ENCODE results near the gene FAM237B. TPM values are rescaled to one million over a fixed set of nuclear protein-coding genes. Genes with fewer than 3 reads are reported as not detected.

The FAM237B gene
- total and polyA plus RNA-seq, 9 of the 15 experiments (the other 6 are each of a cell fraction or from before 2014, with no cell fraction given), result not detected

- TF ChIP-seq, protein P1, sequence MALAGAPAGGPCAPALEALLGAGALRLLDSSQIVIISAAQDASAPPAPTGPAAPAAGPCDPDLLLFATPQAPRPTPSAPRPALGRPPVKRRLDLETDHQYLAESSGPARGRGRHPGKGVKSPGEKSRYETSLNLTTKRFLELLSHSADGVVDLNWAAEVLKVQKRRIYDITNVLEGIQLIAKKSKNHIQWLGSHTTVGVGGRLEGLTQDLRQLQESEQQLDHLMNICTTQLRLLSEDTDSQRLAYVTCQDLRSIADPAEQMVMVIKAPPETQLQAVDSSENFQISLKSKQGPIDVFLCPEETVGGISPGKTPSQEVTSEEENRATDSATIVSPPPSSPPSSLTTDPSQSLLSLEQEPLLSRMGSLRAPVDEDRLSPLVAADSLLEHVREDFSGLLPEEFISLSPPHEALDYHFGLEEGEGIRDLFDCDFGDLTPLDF (CRISPR knock-in tag; IDR thresholded peaks at IDR 0.05), result no peak
- no peak for TF ChIP-seq NR1H2 (CRISPR knock-in tag; IDR thresholded peaks at IDR 0.05)
- TF ChIP-seq CREB5 (CRISPR knock-in tag; IDR thresholded peaks at IDR 0.05), result no peak
- no peak for TF ChIP-seq MXD1 (CRISPR knock-in tag; IDR thresholded peaks at IDR 0.05; ENCODE audit: borderline replicate concordance, poor library complexity, severe bottlenecking)
- TF ChIP-seq ZNF512 (tag; IDR thresholded peaks at IDR 0.05), result no peak
Measured at GRCh38 chr7:90266808-90267207, 54.3 kb downstream of the FAM237B start (continued).

Other genes with a start within 250 kb of the FAM237B start
- 4.1 and 5.1 TPM in 2 replicates for gene STEAP1, start 166.8 kb downstream of the FAM237B start, total RNA-seq (2014; rRNA removed)
- gene STEAP1, start 166.8 kb downstream of the FAM237B start, total RNA-seq (2014; rRNA removed; fragmentation: Illumina TruSeq; extraction: Trizol), result 4.0 and 4.6 TPM in 2 replicates
- 3.9 and 5.0 TPM in 2 replicates for gene STEAP1, start 166.8 kb downstream of the FAM237B start, total RNA-seq (2015; rRNA removed; fragmentation: Illumina TruSeq; extraction: Trizol)
- 2.7 and 3.5 TPM in 2 replicates for gene STEAP1, start 166.8 kb downstream of the FAM237B start, total RNA-seq (2021)
- 0.42 and 2.9 TPM in 2 replicates for gene STEAP1, start 166.8 kb downstream of the FAM237B start, polyA plus RNA-seq (2011; rRNA removed)
- 5.3 and 5.9 TPM in 2 replicates for gene STEAP1, start 166.8 kb downstream of the FAM237B start, polyA plus RNA-seq (2014; fragmentation: Illumina TruSeq; extraction: Trizol)
- gene STEAP1, start 166.8 kb downstream of the FAM237B start, polyA plus RNA-seq (2014; fragmentation: Nextera tagmentation; extraction: Ambion mirVana), result 1 to 10 TPM; 5.3 to 5.4 TPM
- gene STEAP1, start 166.8 kb downstream of the FAM237B start, polyA plus RNA-seq (2014; rRNA removed), result 4.6 and 6.8 TPM in 2 replicates
- gene STEAP2, start 109.6 kb downstream of the FAM237B start, total RNA-seq (2014; rRNA removed), result not detected in 2 replicates
- not detected in 2 replicates for gene STEAP2, start 109.6 kb downstream of the FAM237B start, total RNA-seq (2014; rRNA removed; fragmentation: Illumina TruSeq; extraction: Trizol)
- not detected in 2 replicates for gene STEAP2, start 109.6 kb downstream of the FAM237B start, total RNA-seq (2015; rRNA removed; fragmentation: Illumina TruSeq; extraction: Trizol)
- 0.02 and 0.04 TPM in 2 replicates for gene STEAP2, start 109.6 kb downstream of the FAM237B start, total RNA-seq (2021)
- not detected in 2 replicates for gene STEAP2, start 109.6 kb downstream of the FAM237B start, polyA plus RNA-seq (2011; rRNA removed)
- gene STEAP2, start 109.6 kb downstream of the FAM237B start, polyA plus RNA-seq (2014; fragmentation: Illumina TruSeq; extraction: Trizol), result not detected in 2 replicates
- under 1 TPM in 1 of 2 experiments, not detected in 1; 0.03 TPM for gene STEAP2, start 109.6 kb downstream of the FAM237B start, polyA plus RNA-seq (2014; fragmentation: Nextera tagmentation; extraction: Ambion mirVana)
- not detected in 2 replicates for gene STEAP2, start 109.6 kb downstream of the FAM237B start, polyA plus RNA-seq (2014; rRNA removed)
- 3.2 and 5.4 TPM in 2 replicates for gene CFAP69, start 76.1 kb downstream of the FAM237B start, total RNA-seq (2014; rRNA removed)
- gene CFAP69, start 76.1 kb downstream of the FAM237B start, total RNA-seq (2014; rRNA removed; fragmentation: Illumina TruSeq; extraction: Trizol), result 1.8 and 2.4 TPM in 2 replicates
- 1.1 and 1.3 TPM in 2 replicates for gene CFAP69, start 76.1 kb downstream of the FAM237B start, total RNA-seq (2015; rRNA removed; fragmentation: Illumina TruSeq; extraction: Trizol)
- 1.3 and 2.3 TPM in 2 replicates for gene CFAP69, start 76.1 kb downstream of the FAM237B start, total RNA-seq (2021)
- gene CFAP69, start 76.1 kb downstream of the FAM237B start, polyA plus RNA-seq (2011; rRNA removed), result 0.77 and 1.7 TPM in 2 replicates
- 1.1 and 1.2 TPM in 2 replicates for gene CFAP69, start 76.1 kb downstream of the FAM237B start, polyA plus RNA-seq (2014; fragmentation: Illumina TruSeq; extraction: Trizol)
- under 1 TPM; 0.24 to 0.84 TPM for gene CFAP69, start 76.1 kb downstream of the FAM237B start, polyA plus RNA-seq (2014; fragmentation: Nextera tagmentation; extraction: Ambion mirVana)
- gene CFAP69, start 76.1 kb downstream of the FAM237B start, polyA plus RNA-seq (2014; rRNA removed), result 1.5 and 5.1 TPM in 2 replicates
- gene GTPBP10, start 25.4 kb upstream of the FAM237B start, total RNA-seq (2014; rRNA removed), result 19.3 and 34.6 TPM in 2 replicates
- 78.7 and 91.3 TPM in 2 replicates for gene GTPBP10, start 25.4 kb upstream of the FAM237B start, total RNA-seq (2014; rRNA removed; fragmentation: Illumina TruSeq; extraction: Trizol)
- 35.6 and 40.9 TPM in 2 replicates for gene GTPBP10, start 25.4 kb upstream of the FAM237B start, total RNA-seq (2015; rRNA removed; fragmentation: Illumina TruSeq; extraction: Trizol)
- gene GTPBP10, start 25.4 kb upstream of the FAM237B start, total RNA-seq (2021), result 58.3 and 65.2 TPM in 2 replicates
- 41.8 and 75.2 TPM in 2 replicates for gene GTPBP10, start 25.4 kb upstream of the FAM237B start, polyA plus RNA-seq (2011; rRNA removed)
- 62.1 and 89.8 TPM in 2 replicates for gene GTPBP10, start 25.4 kb upstream of the FAM237B start, polyA plus RNA-seq (2014; fragmentation: Illumina TruSeq; extraction: Trizol)
- gene GTPBP10, start 25.4 kb upstream of the FAM237B start, polyA plus RNA-seq (2014; fragmentation: Nextera tagmentation; extraction: Ambion mirVana), result 10 to 100 TPM; 87.7 to 87.9 TPM
- 53.2 and 76.4 TPM in 2 replicates for gene GTPBP10, start 25.4 kb upstream of the FAM237B start, polyA plus RNA-seq (2014; rRNA removed)
- 5.8 and 7.1 TPM in 2 replicates for gene CLDN12, start 82.2 kb upstream of the FAM237B start, total RNA-seq (2014; rRNA removed)
- 15.3 and 16.1 TPM in 2 replicates for gene CLDN12, start 82.2 kb upstream of the FAM237B start, total RNA-seq (2014; rRNA removed; fragmentation: Illumina TruSeq; extraction: Trizol)
- 12.5 and 12.8 TPM in 2 replicates for gene CLDN12, start 82.2 kb upstream of the FAM237B start, total RNA-seq (2015; rRNA removed; fragmentation: Illumina TruSeq; extraction: Trizol)
- gene CLDN12, start 82.2 kb upstream of the FAM237B start, total RNA-seq (2021), result 14.3 and 15.1 TPM in 2 replicates
- 36.6 and 42.2 TPM in 2 replicates for gene CLDN12, start 82.2 kb upstream of the FAM237B start, polyA plus RNA-seq (2011; rRNA removed)
- gene CLDN12, start 82.2 kb upstream of the FAM237B start, polyA plus RNA-seq (2014; fragmentation: Illumina TruSeq; extraction: Trizol), result 12.9 and 15.8 TPM in 2 replicates
- gene CLDN12, start 82.2 kb upstream of the FAM237B start, polyA plus RNA-seq (2014; fragmentation: Nextera tagmentation; extraction: Ambion mirVana), result 10 to 100 TPM; 17.5 to 18.0 TPM
- 12.7 and 13.5 TPM in 2 replicates for gene CLDN12, start 82.2 kb upstream of the FAM237B start, polyA plus RNA-seq (2014; rRNA removed)
- gene PTTG1IP2, start 148.3 kb upstream of the FAM237B start, total RNA-seq (2014; rRNA removed), result not detected in 2 replicates
- gene PTTG1IP2, start 148.3 kb upstream of the FAM237B start, total RNA-seq (2014; rRNA removed; fragmentation: Illumina TruSeq; extraction: Trizol), result not detected in 2 replicates
- not detected in 2 replicates for gene PTTG1IP2, start 148.3 kb upstream of the FAM237B start, total RNA-seq (2015; rRNA removed; fragmentation: Illumina TruSeq; extraction: Trizol)
- not detected in 2 replicates for gene PTTG1IP2, start 148.3 kb upstream of the FAM237B start, total RNA-seq (2021)
- not detected in 2 replicates for gene PTTG1IP2, start 148.3 kb upstream of the FAM237B start, polyA plus RNA-seq (2011; rRNA removed)
- gene PTTG1IP2, start 148.3 kb upstream of the FAM237B start, polyA plus RNA-seq (2014; fragmentation: Illumina TruSeq; extraction: Trizol), result not detected in 2 replicates
- not detected for gene PTTG1IP2, start 148.3 kb upstream of the FAM237B start, polyA plus RNA-seq (2014; fragmentation: Nextera tagmentation; extraction: Ambion mirVana)
- gene PTTG1IP2, start 148.3 kb upstream of the FAM237B start, polyA plus RNA-seq (2014; rRNA removed), result not detected in 2 replicates